ENCODE measurements around the gene PHYKPL. TPM values are rescaled to one million over a fixed set of nuclear protein-coding genes. Genes with fewer than 3 reads are reported as not detected.
"Not testable (repeated sequence)": the region's sequence is repeated elsewhere in the genome, so short reads cannot be mapped to it uniquely, and the experiment has no call there.

Gene PHYKPL
- total RNA-seq, 1 donor from 2014 or later, result 70.2 TPM

GRCh38 chr5:178264044-178264443 is 31.4 kb upstream of the PHYKPL start:
- Mint-ChIP-seq H3K27ac (ENCODE audit: unreplicated experiment) (no peak overlapping the region), H3K36me3 (ENCODE audit: unreplicated experiment) (no peaks in the 10 kb centered on the region), H3K27me3 (ENCODE audit: unreplicated experiment) (no peaks in the 10 kb centered on the region), H3K4me3 (ENCODE audit: unreplicated experiment) (no peak overlapping the region), H3K9me3 (ENCODE audit: unreplicated experiment) (no peaks in the 10 kb centered on the region), H3K4me1 (ENCODE audit: unreplicated experiment) (no peaks in the 10 kb centered on the region)
- no peak for DNase-seq (ENCODE audit: extremely low spot score, unreplicated experiment)
- no peak for TF ChIP-seq CTCF (IDR thresholded peaks at IDR 0.05)

DNA sequence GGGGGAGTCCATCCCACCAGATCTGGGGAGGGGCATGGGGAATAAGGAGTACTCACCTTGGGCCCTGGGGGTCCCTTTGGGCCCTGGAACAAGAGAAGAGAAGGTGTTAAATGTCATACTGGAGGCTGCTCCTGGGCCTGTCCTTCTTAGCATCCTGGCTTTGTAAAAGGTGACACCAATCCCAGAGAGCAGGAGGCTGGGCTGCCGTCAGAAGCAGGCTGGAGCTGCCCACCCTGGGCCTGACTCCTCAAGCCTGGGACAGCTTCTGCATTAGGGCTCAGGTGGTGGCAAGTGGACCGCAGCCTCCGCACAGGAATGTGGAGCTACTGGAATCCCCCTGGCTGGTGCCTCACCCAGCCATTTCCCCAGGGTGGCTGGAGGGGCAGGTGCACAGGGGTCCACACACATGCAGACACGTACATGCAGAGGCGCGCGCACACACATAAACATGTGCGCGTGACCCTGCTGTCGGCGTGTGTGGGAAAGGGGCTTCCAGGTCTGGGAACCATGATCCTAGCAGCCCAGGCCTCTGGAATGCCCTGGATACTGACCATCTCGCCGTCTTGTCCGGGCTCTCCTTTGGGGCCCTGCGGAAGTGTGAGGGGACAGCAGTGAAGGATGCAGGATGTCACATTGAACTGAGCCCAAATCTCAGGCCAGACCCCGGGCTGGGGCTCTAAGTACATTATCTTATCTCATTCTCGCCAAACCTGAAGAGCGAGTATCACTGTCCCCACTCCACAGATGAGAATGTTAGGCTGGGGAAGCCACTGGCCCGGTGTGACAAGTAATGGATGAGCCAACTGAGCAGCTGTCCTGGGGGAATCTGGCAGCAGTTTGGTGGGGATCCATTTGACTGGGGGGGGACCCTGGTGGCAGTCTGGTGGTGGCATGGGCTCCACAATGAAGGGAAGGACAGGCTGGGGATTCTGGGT is 29.3 kb upstream of the PHYKPL start:
- no peak overlapping the region for H3K27ac Mint-ChIP-seq (ENCODE audit: unreplicated experiment)
- H3K4me1 Mint-ChIP-seq (ENCODE audit: unreplicated experiment), result no peaks in the 10 kb centered on the region
- no peak overlapping the region for H3K4me3 Mint-ChIP-seq (ENCODE audit: unreplicated experiment)
- no peaks in the 10 kb centered on the region for H3K36me3 Mint-ChIP-seq (ENCODE audit: unreplicated experiment)
- no peaks in the 10 kb centered on the region for H3K9me3 Mint-ChIP-seq (ENCODE audit: unreplicated experiment)
- no peak for DNase-seq (ENCODE audit: extremely low spot score, unreplicated experiment)
- H3K27me3 Mint-ChIP-seq (ENCODE audit: unreplicated experiment), result no peaks in the 10 kb centered on the region
- TF ChIP-seq CTCF (IDR thresholded peaks at IDR 0.05), result no peak

DNA sequence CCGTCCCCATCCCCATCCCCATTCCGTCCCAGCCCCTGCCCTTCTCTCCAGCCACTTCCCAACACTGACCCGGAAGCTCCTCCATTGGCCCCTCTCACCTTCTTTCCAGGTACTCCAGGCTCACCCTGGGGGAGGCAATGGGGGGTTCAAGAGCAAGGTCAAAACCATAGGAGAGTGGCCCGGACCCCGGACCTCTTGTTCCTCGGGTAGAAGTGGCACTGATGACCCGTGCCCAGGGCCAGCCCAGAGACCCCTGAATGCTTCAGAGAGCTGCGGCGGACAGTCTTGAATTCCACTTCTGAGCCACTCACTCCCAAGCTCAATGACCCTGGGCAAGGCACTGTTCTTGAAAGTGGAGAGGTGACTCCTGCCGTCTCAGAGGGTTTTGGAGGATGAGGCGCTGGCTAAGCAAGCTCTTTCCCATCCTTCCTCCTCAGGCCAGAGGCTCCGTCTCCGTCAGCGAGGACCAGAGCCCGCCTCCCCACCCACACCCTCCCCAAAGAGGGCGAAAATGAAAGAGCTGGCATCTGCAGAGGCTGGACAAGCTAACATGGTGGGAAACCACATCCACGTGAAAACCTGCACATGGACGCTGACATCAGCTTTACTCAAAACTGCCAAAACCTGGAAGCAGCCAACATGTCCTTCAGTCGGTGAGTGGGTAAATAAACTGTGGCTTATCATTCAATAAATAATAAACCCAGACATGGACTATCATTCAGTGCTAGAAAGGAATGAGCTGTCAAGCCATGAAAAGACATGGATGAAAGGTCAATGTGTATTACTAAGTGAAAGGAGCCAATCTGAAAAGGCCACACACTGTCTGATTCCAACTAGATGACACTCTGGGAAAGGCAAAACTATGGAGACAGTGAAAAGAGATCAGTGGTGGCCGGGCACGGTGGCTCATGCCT is 27.3 kb upstream of the PHYKPL start:
- H3K36me3 Mint-ChIP-seq (ENCODE audit: unreplicated experiment), result no peaks in the 10 kb centered on the region

GRCh38 chr5:178257650-178258049 is 25.0 kb upstream of the PHYKPL start:
- no peaks in the 10 kb centered on the region for H3K9me3 Mint-ChIP-seq (ENCODE audit: unreplicated experiment)
- no peaks in the 10 kb centered on the region for H3K27me3 Mint-ChIP-seq (ENCODE audit: unreplicated experiment)
- no peaks in the 10 kb centered on the region for H3K36me3 Mint-ChIP-seq (ENCODE audit: unreplicated experiment)
- TF ChIP-seq CTCF (IDR thresholded peaks at IDR 0.05), result no peak
- H3K4me3 Mint-ChIP-seq (ENCODE audit: unreplicated experiment), result no peak overlapping the region
- no peaks in the 10 kb centered on the region for H3K4me1 Mint-ChIP-seq (ENCODE audit: unreplicated experiment)
- H3K27ac Mint-ChIP-seq (ENCODE audit: unreplicated experiment), result no peak overlapping the region
- DNase-seq (ENCODE audit: extremely low spot score, unreplicated experiment), result no peak

More for the DNA sequence above, 27.3 kb upstream of the PHYKPL start:
- Mint-ChIP-seq H3K4me1 (ENCODE audit: unreplicated experiment) (no peaks in the 10 kb centered on the region), H3K27ac (ENCODE audit: unreplicated experiment) (no peak overlapping the region), H3K27me3 (ENCODE audit: unreplicated experiment) (no peaks in the 10 kb centered on the region), H3K4me3 (ENCODE audit: unreplicated experiment) (no peak overlapping the region), H3K9me3 (ENCODE audit: unreplicated experiment) (no peaks in the 10 kb centered on the region)
- no peak for TF ChIP-seq CTCF (IDR thresholded peaks at IDR 0.05)
- no peak for DNase-seq (ENCODE audit: extremely low spot score, unreplicated experiment)

- no peak overlapping the region for H3K27ac Mint-ChIP-seq (ENCODE audit: unreplicated experiment)
- no peaks in the 10 kb centered on the region for H3K4me1 Mint-ChIP-seq (ENCODE audit: unreplicated experiment)
- no peak for TF ChIP-seq CTCF (IDR thresholded peaks at IDR 0.05)
- H3K9me3 Mint-ChIP-seq (ENCODE audit: unreplicated experiment), result no peaks in the 10 kb centered on the region
- no peaks in the 10 kb centered on the region for H3K27me3 Mint-ChIP-seq (ENCODE audit: unreplicated experiment)
- no peak for DNase-seq (ENCODE audit: extremely low spot score, unreplicated experiment)
- H3K36me3 Mint-ChIP-seq (ENCODE audit: unreplicated experiment), result no peaks in the 10 kb centered on the region
- H3K4me3 Mint-ChIP-seq (ENCODE audit: unreplicated experiment), result no peak overlapping the region
Observed at GRCh38 chr5:178256746-178257145, 24.1 kb upstream of the PHYKPL start.

DNA sequence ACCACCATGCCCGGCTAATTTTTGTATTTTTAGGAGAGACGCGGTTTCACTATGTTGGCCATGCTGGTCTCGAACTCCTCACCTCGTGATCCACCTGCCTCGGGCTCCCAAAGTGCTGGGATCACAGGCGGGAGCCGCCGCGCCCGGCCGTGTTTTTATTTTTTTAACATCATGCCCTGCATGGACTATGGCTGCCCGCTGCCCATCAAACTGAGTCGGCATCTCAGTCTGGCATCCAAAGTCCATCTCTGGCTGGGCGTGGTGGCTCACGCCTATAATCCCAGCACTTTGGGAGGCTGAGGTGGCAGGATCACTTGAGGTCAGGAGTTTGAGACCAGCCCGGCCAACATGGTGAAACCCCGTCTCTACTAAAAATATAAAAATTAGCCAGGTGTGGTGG is 21.0 kb upstream of the PHYKPL start:
- DNase-seq (ENCODE audit: extremely low spot score, unreplicated experiment); H3K27me3 Mint-ChIP-seq (ENCODE audit: unreplicated experiment); H3K9me3 Mint-ChIP-seq (ENCODE audit: unreplicated experiment); H3K4me3 Mint-ChIP-seq (ENCODE audit: unreplicated experiment); H3K4me1 Mint-ChIP-seq (ENCODE audit: unreplicated experiment); H3K36me3 Mint-ChIP-seq (ENCODE audit: unreplicated experiment); H3K27ac Mint-ChIP-seq (ENCODE audit: unreplicated experiment): not testable (repeated sequence)

All from osteocyte (in vitro differentiated cells).